Stimulated activated CD4-positive, alpha-beta T cell treated with anti-CD3 and anti-CD28 coated beads, Interleukin-1b, Interleukin-23, amount 100 ng/mL, for 1 hour (primary cell): ENCODE measurements around the gene RPTOR.
"Not testable (repeated sequence)": the region's sequence is repeated elsewhere in the genome, so short reads cannot be mapped to it uniquely, and the experiment has no call there.

Experiments used
- DNase-seq, 2 donors: peaks; one replicate each; pipeline ENCODE4 v3.0.0-alpha.2; 2020; ENCODE audit warnings: low read depth in 2 of 2

The RPTOR gene

DNA sequence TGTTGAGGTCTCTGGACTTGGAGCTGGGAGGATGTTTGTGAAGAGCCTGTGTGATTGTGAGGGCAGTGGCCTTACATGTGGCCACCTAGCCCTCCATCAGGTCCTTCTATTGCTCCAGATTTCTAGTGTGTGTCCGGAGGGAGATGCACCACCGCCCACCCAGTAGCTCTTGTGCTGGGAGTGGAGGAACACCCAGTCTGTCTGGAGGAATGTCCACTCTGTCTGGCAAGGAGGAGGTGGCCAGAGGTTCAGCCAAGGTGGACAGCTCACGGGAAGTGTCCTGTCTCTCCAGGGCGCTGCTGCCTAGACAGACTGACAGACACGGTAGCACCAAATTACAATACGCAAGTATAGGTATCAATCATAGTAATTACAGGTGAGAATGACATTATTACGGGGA, 10.6 kb downstream of the RPTOR start:
- DNase-seq, result no peak

DNA sequence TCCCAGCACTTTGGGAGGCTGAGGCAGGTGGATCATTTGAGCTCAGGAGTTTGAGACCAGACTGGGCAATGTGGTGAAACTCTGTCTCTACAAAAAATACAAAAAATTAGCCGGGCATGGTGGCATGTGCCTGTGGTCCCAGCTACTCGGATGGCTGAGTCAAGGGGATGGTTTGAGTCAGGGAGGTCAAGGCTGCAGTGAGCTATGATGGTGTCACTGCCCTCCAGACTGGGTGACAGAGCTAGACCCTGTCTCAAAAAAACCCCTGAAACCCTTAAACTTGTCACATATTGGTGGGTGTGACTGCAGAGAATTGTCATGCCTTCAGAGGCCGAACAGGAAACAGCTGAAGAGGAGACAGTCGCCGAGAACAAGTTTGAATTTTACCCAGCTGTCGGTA, 13.4 kb downstream of the RPTOR start:
- DNase-seq, result no peak

DNA sequence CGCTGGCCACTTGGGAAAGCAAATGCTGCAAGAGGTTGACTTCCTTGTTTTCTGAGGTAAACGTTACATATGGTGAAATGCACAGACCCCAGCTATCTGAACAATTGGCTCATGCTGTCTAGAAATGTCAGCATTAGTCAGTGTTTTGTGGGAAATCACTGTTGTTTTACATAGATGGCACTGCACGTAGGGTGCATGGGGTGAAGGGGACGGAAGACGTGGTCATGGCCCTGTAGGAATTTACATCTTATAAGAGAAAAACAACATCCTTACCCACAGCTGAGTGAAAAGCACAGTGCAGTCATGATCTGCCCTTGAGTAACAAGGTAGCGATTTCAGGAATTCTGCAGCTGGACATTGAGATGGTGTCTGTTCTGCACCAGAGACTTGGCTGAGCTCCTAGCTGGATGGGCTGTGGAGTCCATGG, 15.2 kb downstream of the RPTOR start:
- no peak for DNase-seq

DNA sequence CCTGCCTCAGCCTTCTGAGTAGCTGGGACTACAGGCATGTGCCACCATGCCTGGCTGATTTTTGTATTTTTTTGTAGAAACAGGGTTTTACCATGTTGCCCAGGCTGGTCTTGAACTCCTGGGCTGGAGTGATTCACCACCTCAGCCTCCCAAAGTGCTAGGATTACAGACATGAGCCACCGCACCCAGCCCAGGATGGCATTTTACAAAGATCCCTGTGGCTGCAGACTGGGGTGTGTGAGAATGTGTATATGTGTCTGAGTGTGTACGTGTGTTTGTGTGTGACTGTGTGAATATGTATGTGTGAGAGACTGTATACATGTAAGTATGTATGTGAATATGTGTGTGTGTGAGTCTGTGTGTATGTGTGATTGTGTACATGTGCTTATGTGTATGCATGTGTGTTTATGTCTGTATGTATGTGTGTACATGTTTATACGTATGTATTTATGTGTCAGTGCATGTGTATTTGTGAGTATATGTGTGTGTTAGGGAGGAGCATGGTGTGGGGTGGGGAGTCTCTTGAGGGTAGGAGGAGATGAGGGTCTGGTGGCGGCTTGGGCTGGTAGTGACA, 17.0 kb downstream of the RPTOR start:
- no peak for DNase-seq

DNA sequence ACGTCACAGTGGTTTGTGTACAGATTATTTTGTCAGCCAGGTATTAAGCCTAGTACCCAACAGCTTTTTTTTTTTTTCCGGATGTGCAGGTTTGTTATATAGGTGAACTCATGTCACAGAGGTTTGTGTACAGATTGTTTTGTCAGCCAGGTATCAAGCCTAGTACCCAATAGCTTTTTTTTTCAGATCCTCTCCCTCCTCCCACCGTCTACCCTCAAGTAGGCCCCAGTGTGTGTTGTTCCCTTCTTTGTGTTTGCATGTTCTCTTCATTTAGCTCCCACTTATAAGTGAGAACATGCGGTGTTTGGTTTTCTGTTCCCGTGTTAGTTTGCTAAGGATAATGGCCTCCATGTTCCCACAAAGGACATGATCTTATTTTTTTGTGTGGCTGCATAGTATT, 19.9 kb downstream of the RPTOR start:
- DNase-seq, result no peak

DNA sequence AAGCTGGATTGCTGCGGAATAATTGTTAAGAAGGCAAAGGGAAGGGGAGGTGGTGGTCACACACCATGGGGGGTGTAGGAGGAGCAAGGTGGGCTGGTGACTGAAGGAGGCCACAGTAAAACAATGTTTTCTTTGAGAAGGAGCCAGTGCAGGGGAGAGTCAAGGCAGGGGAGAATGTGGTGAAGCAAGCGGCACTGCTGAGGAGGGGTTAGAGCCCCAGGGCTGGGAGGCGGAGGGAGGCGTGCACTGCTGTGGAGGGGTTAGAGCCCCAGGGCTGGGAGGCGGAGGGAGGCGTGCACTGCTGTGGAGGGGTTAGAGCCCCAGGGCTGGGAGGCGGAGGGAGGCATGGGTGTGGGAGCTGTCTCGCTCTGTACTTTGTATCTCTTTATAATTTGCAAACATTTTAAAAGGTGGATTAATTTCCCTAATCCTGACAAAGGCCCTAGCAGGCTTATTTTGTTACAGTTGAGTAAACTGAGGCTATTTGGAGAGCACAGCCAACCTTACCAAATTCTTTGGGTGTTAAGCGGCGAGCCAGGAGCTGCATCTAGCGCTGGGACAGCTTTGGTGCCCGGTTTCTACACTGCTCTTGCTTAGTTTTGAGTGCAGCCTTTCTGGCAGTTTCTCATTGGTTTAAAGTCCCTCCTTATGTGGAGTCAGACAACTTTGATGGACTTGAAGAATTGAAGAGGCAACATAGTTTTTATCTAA, 20.9 kb downstream of the RPTOR start:
- DNase-seq, result no peak

DNA sequence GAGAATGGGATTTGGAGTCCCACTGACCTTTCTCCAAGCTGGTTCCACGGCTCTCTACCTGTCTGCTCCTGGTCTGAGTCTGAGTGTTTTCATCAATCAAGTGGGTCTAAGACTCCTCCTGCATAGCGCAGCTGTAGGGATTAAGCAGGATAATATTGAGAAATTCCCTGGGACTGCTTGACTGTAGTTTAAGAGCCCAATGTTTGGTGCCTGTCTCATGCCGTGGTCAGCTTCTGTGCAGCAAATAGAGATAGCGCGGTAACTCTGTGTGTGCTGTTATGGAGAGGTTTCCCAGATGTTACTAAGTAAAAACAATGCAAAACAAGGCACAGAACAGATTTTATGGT, 21.4 kb downstream of the RPTOR start:
- DNase-seq, result no peak

DNA sequence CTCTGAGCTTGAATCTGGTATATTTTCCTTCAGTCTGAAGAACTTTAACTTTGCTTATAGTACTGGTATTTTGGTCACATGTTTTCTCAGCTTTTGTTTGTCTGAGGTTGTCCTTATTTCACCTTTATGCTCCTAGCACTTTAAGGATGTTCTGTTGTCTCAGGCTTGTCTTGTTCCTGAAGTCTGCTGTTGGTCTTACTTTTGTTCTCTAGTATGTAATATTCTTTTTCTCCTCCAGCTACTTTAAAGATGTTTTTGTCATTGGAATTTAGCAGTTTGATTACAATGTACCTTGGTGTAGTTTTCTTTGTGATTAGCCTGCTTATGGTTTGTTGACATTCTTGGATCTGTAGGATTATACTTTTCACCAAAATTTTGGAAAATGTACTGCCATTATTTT, 23.6 kb downstream of the RPTOR start:
- DNase-seq, result no peak

DNA sequence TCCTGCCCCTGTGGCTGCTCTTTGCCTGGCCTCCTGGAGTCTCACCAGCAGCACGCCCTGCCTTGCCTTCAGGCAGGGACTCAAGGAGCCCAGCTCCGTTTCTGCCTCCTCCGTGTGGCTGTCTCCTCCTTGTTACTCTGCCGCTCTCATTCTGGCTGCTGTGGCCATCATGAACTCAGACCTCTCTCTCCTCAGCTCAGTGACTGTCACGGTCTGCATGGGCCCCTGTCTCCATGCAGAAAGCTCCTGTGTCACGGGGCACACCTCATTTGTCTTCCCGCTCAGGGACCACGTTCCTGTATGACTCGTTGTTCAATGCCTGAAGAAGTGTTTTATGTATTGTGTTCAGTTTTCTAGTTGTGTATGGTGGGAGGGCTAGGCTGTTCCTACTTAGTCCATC, 25.3 kb downstream of the RPTOR start:
- DNase-seq, result no peak

DNA sequence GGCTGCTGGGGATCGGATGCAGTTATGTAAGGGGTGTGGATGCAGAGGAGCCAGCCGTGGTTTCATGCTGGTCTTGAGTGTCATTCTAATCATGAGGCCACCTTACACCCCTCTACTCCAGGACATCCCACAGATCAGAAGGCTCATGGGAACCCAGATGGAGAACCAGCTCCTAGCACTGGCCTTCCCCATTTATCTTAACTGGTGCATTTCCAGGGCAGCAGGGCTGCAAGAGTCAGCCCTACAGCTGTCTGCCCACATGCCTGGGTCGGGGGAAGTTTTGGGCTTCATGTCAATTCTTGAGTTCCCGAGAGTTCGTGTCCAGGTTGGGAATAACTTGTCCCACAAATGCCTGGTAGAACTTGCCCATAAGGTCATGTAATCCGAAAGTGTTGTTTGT, 29.1 kb downstream of the RPTOR start:
- DNase-seq, result no peak

DNA sequence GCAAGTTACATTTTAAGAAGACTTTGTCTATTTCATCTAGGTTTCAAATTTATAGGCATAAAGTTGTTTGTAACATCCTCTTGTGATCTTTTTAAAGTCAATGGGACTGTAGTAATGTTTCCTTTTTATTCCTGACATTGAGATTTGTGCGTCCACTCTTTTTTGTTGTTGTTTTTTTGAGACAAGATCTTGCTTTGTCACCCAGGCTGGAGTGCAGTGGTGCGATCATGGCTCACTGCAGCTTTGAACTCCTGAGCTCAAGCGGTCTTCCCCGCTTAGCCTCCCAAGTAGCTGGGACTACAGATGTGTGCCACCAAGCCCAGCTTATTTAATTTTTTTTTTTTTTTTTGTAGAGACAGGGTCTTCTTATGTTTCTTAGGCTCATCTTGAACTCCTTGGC, 29.9 kb downstream of the RPTOR start:
- DNase-seq, result no peak

DNA sequence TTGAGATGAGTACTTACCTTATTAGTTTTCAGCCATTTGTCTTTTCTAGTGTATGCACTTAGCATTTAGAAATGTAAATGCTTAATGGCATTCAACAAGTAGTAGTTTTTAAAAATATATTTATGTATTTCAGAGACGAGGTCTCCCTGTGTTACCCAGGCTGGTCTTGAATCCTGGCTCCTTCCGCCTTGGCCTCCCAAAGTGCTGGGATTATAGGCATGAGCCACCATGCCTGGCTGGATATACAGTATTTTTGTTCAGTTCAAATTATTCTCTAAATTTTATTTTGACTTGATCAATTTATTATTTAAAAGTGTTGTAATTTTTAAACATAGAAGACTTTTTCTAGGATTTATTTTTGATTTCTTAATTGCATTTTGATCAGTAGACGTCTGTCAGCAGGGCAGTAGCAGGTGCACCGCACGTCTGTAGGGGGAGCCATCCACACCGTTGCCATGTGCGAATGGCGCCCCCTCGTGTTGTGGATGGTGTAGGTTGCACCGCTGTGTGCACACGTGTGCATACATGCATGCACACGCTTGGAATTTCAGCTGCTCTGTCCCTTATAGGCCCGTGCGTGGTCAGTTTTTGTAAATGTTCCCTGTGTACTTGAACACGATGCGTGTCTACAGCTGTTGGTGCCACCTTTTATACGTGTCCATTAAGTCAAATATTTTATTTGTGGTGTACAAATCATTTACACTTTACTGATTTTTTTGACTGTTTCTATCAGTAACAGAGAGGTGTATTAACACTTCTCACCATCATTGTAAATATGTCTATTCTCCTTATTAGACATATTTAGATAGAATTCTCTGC, 30.6 kb downstream of the RPTOR start:
- peak; percentile 82 to 92 for DNase-seq

DNA sequence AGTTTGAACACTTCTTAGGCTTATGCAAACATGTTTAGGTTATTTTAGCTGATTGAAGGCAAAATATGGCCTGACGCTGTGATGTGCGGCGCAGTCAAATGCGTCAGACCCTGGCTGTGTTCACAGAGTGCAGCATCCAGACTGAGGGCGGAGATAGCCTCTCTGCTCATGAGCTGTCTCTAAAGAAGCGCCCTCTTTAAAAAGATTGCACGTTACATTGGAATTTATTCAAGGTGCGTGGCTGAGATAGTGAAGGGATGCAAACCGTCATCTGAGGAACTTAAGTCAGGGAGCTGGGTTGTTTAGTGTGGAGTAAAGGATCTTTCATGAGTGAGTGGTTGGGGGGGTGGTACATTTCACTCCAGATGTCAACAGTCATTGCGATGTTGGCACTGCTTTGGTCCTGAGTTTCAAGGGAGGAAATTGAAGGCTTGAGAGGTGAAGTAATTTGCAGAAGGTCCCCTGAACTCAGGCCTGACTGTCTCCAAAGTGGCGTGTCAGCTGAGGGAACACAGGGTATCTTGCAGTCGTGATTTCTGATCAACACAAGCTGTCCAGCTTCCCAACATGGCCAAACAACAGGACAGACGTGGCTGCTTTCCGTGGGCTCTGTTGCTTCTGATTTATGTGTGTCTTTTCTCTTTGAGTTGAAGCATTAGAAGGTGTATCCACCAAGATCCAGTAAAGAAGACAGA, 33.4 kb downstream of the RPTOR start:
- DNase-seq, result no peak

DNA sequence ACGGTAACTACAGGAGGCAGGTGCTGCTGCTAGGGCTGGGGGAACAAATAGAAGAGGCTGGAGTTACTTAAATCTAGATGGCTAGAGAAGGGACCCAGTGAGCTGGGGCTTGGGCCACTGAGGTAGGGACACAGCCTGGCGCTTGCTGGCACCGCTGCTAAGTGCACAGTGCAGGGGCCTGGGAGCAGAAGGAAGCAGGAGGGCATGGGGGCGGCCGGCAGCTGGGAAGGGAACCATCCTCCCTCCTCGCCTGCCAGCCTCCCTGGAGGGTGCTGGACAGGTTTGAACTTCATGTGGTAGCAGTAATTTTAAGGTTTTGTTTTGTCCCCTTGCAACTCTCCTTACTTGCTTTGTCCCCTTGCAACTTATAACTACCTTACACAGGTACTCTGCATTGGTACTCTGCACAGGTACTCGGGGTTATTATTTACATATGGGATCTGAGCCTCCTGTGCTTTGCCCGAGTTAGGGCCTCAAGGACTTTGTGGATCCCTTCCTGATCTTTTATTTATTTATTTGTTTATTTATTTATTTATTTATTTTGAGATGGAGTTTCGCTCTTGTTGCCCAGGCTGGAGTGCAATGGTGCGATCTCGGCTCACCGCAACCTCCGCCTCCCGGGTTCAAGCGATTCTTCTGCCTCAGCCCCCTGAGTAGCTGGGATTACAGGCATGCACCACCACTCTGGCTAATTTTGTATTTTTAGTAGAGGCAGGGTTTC, 34.2 kb downstream of the RPTOR start:
- not testable (repeated sequence) for DNase-seq

DNA sequence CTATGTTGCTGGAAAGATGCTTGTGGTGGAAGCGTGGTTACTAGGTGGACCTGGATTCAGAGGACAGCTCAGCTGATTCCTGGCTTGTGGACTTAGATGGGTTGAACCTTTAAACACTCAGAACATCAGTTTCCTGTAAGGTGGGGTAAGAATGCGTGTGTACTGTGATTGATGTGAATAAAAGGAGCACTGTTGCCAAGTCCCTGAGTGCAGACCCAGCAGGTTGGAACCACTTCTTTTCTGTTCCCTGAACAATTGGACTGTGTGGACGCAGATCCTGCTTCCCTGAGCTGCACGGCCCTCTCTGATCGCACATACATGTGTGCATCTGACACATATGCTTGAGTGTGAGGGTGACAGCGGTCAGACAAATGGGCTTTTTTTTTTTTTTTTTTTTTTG, 37.5 kb downstream of the RPTOR start:
- DNase-seq, result no peak

DNA sequence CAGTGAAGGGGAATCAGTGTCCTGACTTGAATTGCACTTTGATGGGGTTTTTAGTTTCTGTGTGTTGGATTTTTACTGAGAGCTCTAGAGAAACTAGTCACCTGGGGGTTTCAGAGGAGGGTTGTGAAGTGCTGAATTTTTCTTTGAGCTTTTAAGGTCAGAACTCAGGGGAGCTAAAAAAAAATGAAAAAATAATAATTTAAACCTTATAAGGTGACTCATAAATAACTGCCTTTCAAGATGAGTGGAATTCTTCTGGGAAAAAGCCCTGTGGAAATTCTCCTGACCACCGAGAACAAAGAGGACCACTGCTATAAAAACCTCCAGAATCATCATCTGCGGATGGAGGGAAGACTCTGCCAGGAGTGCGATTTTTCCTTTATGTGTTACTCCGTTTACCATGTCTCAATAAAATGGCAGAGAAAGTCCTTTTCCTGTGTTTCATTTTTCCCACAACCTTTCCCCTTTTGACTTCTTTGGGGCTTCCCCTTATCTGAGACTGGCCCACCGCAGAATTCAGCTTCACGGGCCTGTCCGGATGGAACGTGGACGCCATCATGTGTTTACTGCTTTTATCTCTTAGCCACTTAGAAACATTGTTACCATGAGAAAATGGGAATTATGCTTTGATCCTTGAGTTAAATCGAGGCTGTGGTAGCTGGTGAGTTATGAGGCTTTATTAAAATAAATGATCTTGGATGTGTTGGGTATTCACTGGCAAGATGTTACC, 39.7 kb downstream of the RPTOR start:
- DNase-seq, result no peak

DNA sequence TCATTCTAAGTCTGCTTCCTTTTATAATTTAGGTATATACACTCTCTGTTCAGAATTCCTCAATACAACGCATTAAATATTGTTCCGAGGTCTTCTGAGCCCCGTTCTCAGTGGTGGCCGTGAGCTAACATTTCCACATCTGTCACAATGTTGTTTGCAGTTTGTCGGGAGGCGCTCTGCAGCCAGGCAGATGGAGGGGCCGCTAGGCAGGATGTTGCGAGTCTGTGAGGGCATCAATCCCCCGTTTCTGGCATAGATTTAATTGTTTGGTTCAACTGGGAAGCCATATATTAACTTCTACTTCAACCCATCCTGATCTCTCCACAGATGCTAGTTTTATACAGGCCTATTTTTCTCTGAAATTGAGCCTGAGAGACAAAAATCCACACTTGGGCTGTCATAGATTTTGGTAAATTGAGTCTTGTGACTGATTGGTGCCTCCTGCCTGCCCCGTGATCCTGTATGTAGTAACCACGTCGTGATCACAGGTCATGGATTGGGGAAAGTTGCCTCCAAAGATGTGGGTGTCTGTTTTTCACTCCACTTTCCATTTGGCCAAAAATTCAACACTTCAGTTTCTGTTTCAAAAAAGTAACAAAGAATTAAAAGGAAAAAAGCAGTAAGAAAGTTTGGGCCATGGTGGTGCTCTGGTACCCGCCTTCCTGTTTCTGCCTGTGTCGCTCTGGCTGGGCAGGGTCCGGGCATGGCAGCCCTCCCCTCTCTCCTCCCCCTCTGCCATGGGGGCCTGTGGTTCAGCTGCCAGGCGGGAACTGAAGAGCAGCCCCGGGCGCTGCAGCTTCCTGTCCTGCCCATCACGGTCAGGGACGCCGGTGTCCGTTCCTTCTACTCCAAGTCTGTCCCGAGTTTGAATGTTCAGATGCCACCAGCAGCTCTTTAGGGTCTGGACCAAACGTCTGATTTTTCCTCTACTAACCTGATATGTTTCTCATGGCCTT, 41.5 kb downstream of the RPTOR start:
- DNase-seq, result no peak

DNA sequence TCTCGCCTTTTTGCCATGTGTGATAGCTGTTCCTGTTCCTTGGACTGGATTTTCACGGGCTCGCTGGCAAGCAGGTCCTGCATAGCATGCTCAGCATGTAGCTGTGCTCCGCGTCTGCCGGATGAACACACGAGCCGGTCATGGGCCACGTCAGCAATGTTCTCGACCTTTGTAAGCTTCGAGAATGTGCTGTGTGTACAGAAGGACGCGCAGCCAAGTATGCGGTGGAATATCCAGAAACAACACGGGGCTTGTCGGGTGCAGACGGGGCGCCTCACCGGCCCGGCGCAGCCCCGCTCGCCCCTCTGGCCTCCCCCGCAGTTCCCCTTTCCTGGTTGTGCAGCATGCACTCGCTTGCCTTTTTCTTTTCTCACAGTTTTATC, 42.2 kb downstream of the RPTOR start:
- DNase-seq, result no peak

DNA sequence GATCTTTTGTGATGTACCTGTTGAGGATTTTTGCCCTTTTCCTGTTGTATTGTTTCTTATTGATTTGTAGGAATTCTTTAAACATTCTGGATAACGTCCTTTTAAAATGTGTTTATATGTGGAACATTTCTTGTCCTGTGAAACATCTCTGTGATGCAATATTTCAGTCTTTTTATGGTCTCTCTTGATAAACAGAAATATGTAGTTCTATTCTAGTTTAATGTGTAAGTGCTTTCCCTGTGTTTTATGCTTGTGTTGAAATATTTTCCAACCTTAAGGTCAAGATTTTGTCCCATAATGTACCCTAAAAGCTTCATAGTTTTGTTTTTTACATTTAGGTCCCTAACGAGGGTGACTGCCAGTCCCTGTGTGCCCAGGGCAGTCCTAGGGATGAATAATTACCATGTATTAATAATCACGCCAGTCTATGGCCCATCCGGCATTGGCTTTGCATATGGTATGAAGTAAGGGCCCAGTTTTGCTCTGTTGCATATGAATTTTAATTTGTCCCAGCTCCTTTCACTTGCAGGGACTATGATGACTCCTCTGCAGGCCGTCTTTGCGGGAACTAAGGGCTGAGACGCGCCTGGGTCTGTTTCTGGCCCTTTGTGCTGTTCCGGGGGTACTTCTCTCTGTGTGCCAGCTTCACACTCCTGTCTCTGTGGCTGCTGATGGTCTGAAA, 44.2 kb downstream of the RPTOR start:
- DNase-seq, result no peak

DNA sequence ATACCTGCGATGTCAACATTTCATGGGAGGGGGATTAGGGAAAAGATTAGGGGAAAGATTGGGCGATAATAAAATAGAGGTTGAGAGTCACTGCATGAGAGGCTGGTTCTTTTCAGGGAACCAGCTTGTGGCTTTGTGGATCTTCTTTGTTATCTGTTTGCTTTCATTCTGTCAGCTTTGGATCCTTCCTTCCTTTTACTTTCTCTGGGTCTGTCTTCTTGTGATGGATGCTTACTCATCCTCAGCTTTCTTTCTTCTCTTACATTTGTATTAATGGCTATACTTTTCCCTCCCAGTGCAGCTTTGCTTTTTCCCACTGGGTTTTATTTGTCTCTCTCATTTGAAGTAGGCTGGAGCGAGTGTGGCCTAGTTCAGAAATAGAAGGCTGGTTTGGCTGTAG, 47.1 kb downstream of the RPTOR start:
- DNase-seq, result no peak
